NCI-H1092 treated with DMSO at 0.1 percent for 48 hours (cell line): ENCODE results near the gene SMLR1.

Experiments
- DNase-seq: peaks from one replicate; lab custom pipeline; 2025; lab: John Stamatoyannopoulos, UW

SMLR1 gene

GRCh38 chr6:130824978-130825694, 2.1 kb upstream of the SMLR1 start:
- no peak for DNase-seq

DNA sequence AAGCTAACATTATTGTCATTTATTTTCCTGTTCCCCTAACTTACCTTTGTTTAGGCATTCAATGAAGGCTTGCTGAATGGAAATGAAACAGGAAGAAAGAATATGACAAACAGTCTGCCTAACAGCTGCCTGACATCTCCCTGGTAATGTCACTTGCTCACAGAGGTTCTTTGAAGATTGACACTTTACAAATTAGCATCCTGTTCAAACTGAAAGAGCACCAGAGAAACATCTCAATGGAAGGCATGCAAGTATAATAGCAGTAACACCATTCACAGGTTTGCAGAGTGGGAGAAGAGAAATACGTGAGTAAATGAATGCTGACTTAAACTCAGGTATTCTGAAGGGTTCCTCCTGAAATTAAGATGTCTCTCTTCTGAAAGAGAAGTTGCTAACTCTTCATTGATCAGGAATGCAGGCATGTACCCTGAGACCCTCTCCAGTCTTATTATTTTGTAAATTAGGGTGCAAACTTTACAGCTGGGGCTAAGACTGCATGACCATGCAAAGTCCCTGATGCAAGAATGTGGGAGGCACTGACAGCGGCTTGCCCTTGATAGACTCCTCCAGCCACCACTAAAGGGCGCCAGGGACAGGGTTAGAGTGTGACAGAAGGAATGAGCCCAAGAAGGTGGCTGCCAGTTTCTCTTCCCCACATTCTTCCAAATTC, 1.3 kb upstream of the SMLR1 start:
- DNase-seq, result no peak

GRCh38 chr6:130826442-130827246, 562 bp upstream of the SMLR1 start:
- no peak for DNase-seq

DNA sequence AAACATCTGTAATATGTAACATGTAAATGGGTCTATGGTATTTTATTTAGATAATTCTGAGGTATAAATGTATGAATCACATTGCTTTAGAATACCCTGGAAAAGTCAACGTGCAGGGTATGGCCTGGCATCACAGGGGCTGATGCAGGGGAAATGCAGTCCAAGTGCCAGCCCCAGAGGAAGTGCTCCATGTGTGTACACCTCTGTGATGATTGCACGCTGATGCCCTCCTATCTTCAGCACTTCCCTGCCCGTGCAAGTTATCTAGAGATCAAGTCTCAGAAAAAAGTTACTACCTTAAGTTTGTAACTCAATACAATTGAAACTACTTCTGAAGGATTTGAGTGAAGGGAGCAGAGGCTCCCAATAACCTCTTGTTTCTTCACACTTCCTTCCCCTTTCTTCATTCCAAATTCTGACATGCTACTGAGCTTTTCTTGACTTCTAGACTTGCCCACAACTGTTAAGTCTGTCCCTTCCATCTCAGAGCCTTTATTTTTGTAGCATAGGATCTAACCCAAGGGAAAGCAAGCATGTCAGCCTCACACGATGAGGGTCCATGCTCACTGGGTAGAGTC, 2.2 kb downstream of the SMLR1 start:
- no peak for DNase-seq

DNA sequence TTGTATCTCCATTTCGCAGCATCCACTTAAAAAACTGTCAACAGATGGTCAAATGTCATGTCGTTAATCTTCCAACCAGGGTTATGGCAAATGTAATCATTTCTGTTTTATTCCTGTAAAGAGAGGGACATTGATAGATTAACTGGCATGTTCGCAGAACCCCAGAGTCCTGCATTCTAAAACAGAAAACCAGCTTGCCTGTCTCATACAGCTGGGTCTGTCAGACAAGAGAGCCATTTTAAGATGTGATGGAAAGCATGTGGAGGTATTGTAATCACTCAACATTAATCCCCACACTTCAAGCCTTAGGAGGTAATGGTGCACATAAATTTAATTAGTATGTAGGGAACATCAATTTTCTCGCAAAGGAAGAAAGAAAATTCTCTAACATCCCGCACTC, 4.4 kb downstream of the SMLR1 start:
- no peak for DNase-seq

DNA sequence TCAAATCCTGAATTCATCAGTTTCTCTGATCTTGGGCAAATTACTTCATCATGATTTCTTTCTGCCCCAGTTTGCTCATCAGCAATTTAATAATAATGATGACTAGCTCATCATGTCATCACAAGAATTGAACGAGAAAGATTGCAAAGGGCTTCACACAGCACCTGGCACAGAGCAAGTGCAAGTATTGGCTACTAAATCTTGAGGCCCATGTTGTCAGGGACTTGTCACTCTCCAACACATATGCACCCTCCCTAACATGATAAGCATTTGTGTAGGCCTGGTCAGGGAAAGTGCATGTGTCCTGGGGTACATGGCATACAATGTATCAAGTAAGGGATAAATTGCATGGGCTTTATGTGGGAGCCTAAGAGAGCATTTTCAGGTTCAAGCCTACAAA, 6.4 kb downstream of the SMLR1 start:
- DNase-seq, result no peak

GRCh38 chr6:130834482-130835251, 7.5 kb downstream of the SMLR1 start:
- DNase-seq, result no peak

DNA sequence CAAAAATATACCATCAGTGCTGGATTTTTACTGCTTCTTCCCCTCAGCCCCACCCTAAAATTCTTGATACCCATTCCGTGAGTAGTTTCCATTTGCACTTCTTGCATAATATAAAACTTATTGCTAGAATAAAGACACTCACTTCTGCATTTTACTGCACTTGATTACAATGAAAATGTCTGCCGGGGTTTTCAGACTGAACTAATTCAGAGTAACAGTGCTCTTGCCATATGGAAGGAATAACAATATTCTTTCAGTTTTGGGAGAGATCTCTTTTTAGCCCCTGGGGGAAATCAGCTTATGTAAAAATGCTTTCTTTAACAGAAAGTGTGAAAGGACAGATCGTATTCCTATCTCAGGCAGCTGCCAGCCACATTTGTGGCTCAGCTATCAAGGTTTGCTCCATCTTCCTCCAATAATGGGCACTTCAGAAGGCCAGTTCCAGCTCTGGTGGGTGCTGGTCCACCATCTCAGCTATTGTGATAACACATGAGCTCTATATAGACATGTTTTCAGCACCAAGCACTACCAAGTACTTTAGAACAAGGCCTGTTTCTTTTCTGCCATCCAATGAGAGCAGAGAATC, 8.9 kb downstream of the SMLR1 start:
- no peak for DNase-seq

DNA sequence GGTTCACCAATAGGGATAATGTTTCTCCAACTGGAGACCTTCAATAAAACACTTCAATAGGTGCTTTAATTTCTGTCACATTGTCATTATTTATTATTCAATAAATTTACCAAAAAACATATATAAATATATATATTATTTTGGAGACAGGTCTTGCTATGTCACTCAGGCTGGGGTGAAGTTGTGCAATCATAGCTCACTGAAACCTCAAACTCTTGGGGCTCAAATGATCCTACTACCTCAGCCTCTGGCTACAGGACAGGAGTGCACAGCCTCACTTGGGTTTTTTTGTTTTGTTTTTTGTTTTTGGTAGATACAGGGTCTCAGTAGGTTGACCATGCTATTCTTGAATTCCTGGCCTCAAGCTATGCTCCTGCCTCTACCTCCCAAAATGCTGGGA, 9.9 kb downstream of the SMLR1 start:
- no peak for DNase-seq

DNA sequence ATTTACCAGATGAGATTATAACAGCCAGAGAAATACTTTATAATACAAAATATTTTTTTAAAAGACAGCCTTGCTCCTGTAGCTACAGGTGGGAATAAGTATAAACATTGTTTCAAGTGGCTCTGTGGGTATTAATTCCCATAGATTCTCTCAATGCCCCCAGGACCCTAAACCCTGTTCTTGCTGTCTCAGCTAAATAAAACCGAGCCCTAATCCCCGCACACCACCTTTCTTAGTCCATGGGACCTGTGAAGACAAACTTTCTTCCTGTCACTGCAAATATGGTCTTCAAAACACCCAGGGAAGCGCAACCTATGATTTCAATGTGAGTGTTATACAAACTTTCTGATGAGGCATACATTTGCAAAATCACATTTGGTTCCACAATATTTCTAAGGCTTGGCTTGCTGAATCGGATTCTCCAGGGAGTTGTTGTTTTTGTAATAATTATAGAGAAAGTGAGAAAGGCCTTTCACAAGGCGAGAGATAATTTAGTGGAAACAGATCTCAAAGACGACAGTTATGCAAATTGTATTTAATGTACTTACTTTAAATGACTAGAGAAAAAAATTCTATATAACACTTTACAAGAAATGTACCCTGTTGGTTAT, 11.1 kb downstream of the SMLR1 start:
- DNase-seq, result no peak

DNA sequence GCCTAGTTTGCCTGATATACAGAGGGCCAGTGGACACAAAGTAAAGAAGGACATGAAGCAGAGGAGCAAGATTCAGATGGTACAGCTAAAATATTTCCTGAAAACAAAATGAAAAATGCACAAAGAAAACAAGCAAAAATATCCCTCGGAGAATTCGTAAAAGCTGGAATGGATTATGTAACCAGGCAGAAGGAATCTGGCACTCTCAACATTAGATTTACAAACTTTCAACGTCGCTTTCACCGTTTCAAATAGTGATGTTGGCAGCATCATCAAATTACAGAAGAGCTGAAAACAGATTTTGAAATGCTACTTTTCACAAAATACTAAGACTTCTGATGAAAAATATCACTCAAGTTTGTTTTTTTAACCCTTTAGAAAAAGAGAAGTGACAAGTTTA, 11.7 kb downstream of the SMLR1 start:
- DNase-seq, result no peak

DNA sequence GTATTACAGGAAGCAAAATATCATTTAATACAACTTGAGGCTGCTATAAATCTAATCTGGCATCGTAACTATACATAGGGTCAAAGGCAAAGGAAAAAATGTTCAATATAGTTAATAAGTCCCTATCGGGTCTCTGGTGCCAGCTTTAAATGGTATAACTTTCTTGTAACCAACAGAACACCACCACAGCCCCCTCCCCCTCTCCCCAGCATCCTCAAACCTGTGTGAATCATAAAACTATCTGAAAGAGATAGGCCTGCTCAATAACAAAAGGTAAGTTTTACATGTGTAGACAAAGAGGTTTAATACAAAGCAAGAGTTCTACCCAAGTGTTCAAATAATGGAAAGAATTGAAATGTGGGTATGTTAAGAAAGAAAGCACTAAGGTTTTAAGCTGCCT, 12.2 kb downstream of the SMLR1 start:
- no peak for DNase-seq

GRCh38 chr6:130840050-130840449, 12.8 kb downstream of the SMLR1 start:
- no peak for DNase-seq

GRCh38 chr6:130841128-130841728, 14.0 kb downstream of the SMLR1 start:
- no peak for DNase-seq

DNA sequence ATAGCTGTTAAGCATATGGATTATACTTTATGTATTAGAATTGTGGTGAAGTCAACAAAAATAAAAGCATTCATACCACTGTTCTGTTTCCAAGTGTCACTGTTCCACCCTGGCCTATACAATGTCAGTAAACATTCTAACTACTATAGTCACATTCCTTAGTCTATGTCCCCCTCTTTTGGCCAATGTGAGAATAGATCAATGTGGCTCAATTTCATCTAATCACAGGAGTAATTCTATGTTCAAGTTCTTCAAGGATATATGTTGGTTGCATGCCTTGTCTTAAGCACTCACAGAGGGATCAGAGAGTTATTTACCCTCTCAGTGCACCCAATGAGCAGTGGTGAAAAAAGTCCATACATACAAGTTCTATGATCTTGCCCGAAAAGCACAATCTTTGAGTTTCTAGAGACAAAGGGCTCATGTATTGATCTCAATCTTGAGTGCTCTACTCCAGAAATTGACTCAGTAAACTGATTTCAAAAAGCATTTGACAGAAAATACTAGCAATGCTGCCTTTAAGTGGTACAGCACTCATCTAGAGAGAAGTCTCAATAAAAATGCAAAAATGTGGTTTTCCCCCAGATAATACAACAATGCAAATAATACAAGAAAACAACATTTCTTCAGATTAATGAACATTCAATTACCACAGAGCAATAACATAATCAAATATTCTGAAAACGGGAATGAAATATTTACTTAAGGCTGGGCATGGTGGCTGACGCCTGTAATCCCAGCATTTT, 16.5 kb downstream of the SMLR1 start:
- DNase-seq, result no peak

GRCh38 chr6:130846501-130846900, 19.3 kb downstream of the SMLR1 start:
- no peak for DNase-seq

GRCh38 chr6:130847001-130847910, 20.1 kb downstream of the SMLR1 start:
- DNase-seq, result no peak

GRCh38 chr6:130848945-130849344, 21.7 kb downstream of the SMLR1 start:
- no peak for DNase-seq

- DNase-seq, result no peak
Measured at GRCh38 chr6:130849594-130849993, 22.4 kb downstream of the SMLR1 start.
